ENCODE data around the gene CALHM3. TPM values are rescaled to one million over a fixed set of nuclear protein-coding genes. Genes with fewer than 3 reads are reported as not detected.

The CALHM3 gene, protein sequence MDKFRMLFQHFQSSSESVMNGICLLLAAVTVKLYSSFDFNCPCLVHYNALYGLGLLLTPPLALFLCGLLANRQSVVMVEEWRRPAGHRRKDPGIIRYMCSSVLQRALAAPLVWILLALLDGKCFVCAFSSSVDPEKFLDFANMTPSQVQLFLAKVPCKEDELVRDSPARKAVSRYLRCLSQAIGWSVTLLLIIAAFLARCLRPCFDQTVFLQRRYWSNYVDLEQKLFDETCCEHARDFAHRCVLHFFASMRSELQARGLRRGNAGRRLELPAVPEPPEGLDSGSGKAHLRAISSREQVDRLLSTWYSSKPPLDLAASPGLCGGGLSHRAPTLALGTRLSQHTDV
- not detected in 2 replicates for total RNA-seq

DNA sequence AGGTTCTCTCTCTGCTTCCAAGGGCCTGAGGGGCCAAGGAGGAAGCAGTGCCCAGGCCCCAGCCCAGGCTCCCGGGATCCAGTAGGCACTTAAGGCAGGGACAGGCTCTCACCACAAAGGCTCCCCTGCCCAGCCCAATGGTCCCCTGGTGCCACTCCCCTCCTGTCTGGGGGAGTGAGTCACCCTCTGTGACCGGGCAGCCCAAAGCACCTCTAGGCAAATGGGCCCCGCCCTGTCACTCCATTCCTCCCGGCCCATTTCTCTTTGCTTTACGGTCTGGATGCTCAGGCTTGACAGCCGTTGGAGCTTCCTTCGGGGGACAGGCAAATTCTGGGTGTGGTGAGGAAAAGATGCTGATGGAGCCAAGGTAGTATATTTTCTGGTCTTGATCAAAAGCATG is at the start of gene CALHM3:
Gene CALHM3, minus strand, starts transcription at position 106 of the 400 bp plus-strand sequence. CDS start 208 bp downstream, outside the sequence.

DNA sequence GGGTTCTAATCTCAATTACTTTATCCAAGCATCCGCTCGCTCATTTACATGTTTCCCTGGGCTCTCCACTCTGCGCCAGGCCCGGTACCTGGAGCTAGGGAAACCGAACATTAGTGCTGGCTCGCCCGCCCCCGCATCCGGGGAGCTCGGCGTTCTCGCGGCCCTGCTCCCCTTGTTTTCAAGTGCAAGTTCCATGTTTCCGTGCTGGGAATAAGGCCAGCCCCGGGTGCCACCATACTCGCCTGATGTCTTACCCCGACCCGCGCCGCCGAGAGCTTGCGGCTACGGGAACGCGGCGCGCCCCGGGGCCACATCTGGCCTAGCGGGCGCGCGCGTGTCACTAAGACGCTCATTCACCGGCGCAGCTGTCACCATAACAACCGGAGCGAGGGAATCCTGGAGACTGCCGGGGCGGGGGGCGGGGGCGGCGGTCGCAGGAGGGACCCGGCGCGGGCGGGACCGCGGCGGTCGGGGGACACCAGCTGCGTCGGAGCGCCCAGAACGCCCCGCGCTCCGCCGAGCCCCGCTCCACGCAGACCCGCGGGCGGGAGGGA is 14.4 kb upstream of the CALHM3 start, which contains the start of gene NEURL1:
Gene NEURL1, plus strand, starts transcription at position 344 of the 554 bp plus-strand sequence. CDS start 683 bp downstream, outside the sequence.

DNA sequence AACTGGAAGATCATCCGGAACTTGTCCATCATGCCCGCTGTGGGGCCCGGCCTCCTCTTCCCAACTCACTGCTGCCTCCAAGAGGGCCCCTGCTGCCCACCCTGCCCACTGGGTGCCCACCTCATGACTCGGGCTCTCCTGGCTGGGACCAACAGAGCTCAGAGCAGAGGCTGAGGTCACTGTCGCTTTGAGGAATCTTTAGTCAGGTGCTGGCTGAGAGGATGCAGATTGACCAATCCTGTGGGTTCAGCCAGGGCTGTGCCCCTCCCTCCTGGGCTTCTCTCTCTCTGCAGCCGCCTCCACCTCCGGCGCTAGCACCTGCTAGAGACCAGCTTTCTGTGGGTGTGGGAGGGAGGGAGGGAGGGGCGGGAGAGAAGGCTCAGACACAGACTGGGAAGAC is 20.3 kb downstream of the CALHM3 start, which contains the start of gene CALHM1:
Gene CALHM1, minus strand, starts transcription at position 181 of the 400 bp plus-strand sequence. Its CDS starts 149 bp downstream, at position 32.

DNA sequence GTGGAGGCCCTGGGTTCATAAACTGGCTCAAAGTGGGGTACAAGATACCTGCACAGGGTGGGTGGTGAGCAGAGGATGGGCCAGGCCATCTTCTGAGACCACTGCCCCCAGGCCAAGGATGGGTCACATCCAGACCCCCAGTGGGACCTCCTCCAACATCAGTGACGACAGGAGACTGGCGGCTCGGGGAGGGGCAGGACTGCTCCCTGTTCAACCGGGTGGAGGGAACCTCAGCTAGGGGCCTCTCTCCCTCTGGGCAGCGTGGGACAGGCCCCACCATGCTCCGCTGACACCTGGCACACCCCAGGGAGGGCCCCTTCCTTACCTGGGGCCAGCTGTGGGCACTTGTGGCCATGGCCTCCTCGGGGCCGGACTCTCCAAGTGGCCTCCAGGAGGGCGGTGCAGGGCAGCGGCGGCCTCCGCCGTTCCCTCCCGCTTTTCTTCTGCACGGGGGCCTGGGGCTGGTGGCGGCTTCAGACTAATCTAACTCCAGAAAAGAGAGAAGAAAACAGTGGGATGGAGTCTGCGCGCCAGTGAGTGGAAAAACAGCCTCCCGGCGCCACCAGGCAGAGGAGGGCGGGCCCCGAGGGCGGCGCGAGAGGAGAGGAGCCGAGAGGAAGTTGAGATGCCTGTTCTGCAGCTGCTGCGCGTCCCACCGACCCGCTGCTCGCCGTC is 27.1 kb downstream of the CALHM3 start, which contains the start of gene CALHM2:
Gene CALHM2, minus strand, starts transcription at position 540 of the 675 bp plus-strand sequence. CDS start 2,429 bp downstream, outside the sequence.

Other genes starting within 250 kb of the CALHM3 start
- under 0.01 TPM in 1 of 2 replicates, not detected in the other for gene RPEL1, start 233.4 kb downstream of the CALHM3 start, total RNA-seq
- gene INA, start 202.1 kb downstream of the CALHM3 start, total RNA-seq, result 0.36 and 0.97 TPM in 2 replicates
- 7.6 and 7.9 TPM in 2 replicates for gene PCGF6, start 128.1 kb downstream of the CALHM3 start, total RNA-seq
- gene TAF5, start 111.3 kb downstream of the CALHM3 start, total RNA-seq, result 1.6 and 4.5 TPM in 2 replicates
- 368 and 388 TPM in 2 replicates for gene ATP5MK, start 82.8 kb downstream of the CALHM3 start, total RNA-seq
- gene PDCD11, start 82.6 kb downstream of the CALHM3 start, total RNA-seq, result 17.9 and 21.9 TPM in 2 replicates
- gene CALHM2, start 26.9 kb downstream of the CALHM3 start, total RNA-seq, result 71.3 and 87.0 TPM in 2 replicates
- gene CALHM1, start 20.3 kb downstream of the CALHM3 start, total RNA-seq, result not detected in 2 replicates
- not detected in 2 replicates for gene NEURL1, start 14.5 kb upstream of the CALHM3 start, total RNA-seq

All from cardiac atrium fibroblast (primary cell).